NOMO-1 treated with DMSO at 0.1 percent for 48 hours (cell line): ENCODE measurements around the gene BRF1.

Experiments
- DNase-seq: peaks from one replicate; lab custom pipeline; 2025; ENCODE audit not compliant: unreplicated experiment; lab: John Stamatoyannopoulos, UW

The BRF1 gene

GRCh38 chr14:105161309-105161708, 139.5 kb downstream of the BRF1 start:
- no peak for DNase-seq

GRCh38 chr14:105160776-105161175, 140.0 kb downstream of the BRF1 start:
- DNase-seq, result no peak

GRCh38 chr14:105159344-105159743, 141.5 kb downstream of the BRF1 start:
- no peak for DNase-seq
